Effector memory CD8-positive, alpha-beta T cell (primary cell): ENCODE data around the gene SRD5A1.
"Not testable (repeated sequence)": the region's sequence is repeated elsewhere in the genome, so short reads cannot be mapped to it uniquely, and the experiment has no call there.

Experiments used
- ATAC-seq: fragments of 150-1000 bp; cut with Tn5 transposase; replicated peaks from 2 replicates; pipeline ENCODE4 v1.10.0; 2021; ENCODE audit warnings: mild to moderate bottlenecking, moderate library complexity
- DNase-seq, 3 experiments: peaks; one replicate each; pipeline ENCODE4 v3.0.0; 2021
- H3K27ac Mint-ChIP-seq, 2 donors: one replicate each; pipeline ENCODE4 v1.8.0; 2022; ENCODE audit warnings: mild to moderate bottlenecking in 2 of 2, mixed read lengths in 2 of 2, moderate library complexity in 2 of 2
- H3K27me3 Mint-ChIP-seq, 2 donors: one replicate each; pipeline ENCODE4 v1.8.0; 2022; ENCODE audit warnings: mixed read lengths in 2 of 2
- H3K36me3 Mint-ChIP-seq: one replicate; pipeline ENCODE4 v1.8.0; 2022; ENCODE audit warnings: mild to moderate bottlenecking, moderate library complexity, mixed read lengths; ENCODE audit not compliant: insufficient read depth
- H3K4me1 Mint-ChIP-seq, 2 donors: one replicate each; pipeline ENCODE4 v1.8.0; 2022; ENCODE audit warnings: low read depth in 2 of 2, mixed read lengths in 2 of 2
- H3K4me3 Mint-ChIP-seq, 2 donors: one replicate each; pipeline ENCODE4 v1.8.0; 2022; ENCODE audit warnings: mild to moderate bottlenecking in 2 of 2, mixed read lengths in 2 of 2, moderate library complexity in 2 of 2
- H3K9me3 Mint-ChIP-seq, 2 donors: one replicate each; pipeline ENCODE4 v1.8.0; 2022; ENCODE audit warnings: mixed read lengths in 2 of 2

The SRD5A1 gene

DNA sequence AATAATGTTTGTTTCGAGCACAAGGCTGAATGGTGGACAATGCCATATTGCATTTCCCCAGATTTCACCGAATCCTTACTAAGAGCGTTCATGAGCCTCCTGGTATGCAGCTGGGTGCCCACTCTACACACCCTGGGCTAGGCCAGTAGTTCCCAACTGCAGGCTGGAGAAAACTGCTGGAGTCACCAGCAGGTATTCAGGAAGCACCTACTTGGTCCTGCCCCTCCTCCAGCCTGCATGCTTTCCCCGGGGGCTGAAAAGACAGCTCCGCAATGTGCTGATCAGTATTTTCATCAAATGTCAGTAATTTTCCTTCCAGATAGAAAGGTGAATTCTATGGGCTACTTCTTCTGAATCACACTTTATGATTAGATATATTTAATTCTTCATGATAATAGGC, 34.4 kb downstream of the SRD5A1 start:
- Mint-ChIP-seq H3K9me3 (no peaks in the 10 kb centered on the region), H3K27ac (no peak overlapping the region), H3K4me3 (no peak overlapping the region), H3K27me3 (no peaks in the 10 kb centered on the region), H3K36me3 (peaks cover 2% of the 10 kb centered on the region), H3K4me1 (no peaks in the 10 kb centered on the region)
- DNase-seq = no peak
- no peak for ATAC-seq

DNA sequence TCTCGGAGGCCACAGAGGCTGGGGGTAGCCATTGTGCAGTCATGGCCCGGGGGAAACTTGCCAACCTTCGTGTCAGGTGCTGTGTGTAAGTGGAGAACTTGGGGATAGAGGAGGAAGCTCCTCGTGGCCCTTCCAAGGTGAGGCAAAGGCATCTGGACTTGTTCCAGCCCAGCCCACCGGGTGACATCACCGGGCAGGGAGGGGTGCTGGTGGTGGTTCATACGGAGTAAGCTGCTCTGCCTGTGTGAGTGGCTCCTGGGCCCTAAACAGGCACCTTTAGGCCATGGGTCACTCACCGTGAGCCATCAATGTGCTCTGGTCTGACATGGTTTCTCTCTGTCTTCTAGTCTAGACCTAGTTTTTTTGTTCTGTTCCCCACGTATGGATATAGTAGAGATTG, 35.5 kb downstream of the SRD5A1 start:
- not testable (repeated sequence) for DNase-seq, H3K4me3 Mint-ChIP-seq, H3K27ac Mint-ChIP-seq, ATAC-seq, H3K4me1 Mint-ChIP-seq, H3K36me3 Mint-ChIP-seq, H3K27me3 Mint-ChIP-seq, H3K9me3 Mint-ChIP-seq

DNA sequence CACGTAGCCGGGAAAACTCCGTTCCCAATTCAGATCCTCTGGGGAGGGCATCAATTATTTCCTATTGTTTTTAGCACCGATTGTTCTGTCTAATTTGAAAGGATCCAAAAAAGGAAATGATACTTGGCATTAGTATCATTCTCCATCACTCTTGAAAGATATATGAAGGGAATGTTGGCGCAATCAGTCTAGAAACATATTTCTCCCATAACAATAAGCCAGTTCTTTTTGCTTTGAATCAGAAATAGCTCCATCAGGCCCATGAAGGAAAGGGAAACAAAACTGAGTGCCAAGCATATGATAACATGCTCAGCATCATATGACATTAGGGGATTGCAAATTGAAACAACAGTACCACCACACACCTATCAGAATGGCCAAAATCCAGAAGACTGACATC, 39.8 kb downstream of the SRD5A1 start:
- Mint-ChIP-seq H3K9me3 (no peaks in the 10 kb centered on the region), H3K4me1 (no peaks in the 10 kb centered on the region), H3K27ac (no peak overlapping the region), H3K36me3 (no peaks in the 10 kb centered on the region), H3K4me3 (no peak overlapping the region), H3K27me3 (no peaks in the 10 kb centered on the region)
- ATAC-seq (no peak), DNase-seq (no peak)

DNA sequence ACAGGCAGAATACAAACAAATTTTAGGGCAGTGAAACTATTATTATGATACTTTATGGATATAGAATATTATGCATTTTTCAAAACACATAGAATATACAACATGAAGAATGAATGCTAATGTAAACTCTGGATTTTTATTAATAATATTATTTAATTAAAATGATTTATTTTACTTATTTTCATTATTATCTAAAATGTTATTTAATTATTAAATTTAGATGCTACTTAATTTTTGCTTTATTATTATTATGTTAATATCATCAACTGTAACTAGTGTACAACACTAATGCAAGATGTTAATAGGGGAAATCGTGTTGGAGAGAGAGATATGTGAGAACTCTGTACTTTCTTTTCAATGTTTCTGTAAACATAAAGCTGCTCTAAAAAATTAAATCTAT, 40.7 kb downstream of the SRD5A1 start:
- H3K9me3 Mint-ChIP-seq = no peaks in the 10 kb centered on the region
- no peak overlapping the region for H3K4me3 Mint-ChIP-seq
- no peaks in the 10 kb centered on the region for H3K4me1 Mint-ChIP-seq
- H3K27me3 Mint-ChIP-seq = no peaks in the 10 kb centered on the region
- ATAC-seq = no peak
- no peaks in the 10 kb centered on the region for H3K36me3 Mint-ChIP-seq
- H3K27ac Mint-ChIP-seq = no peak overlapping the region
- DNase-seq = no peak

DNA sequence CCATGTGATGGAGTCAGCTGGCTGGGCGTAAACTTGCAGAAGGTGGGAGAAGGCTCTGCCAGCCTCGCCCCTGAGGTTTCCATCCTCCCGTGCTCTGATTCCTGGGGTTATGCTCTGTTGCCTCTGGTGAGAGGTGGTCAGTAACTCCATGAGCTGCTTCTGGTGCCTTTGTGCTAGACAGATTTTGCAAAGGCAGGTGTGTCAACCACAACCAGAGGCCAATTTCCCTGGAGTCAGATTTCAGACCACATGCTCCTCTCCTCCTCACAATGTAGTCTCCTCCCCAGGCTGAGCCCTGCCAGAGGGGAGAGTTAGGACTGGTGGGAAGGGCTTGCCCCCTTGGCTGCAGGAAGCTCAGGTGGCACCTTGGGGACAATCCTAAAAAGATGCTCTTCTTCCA, 41.2 kb downstream of the SRD5A1 start:
- Mint-ChIP-seq H3K4me3 (no peak overlapping the region), H3K9me3 (no peaks in the 10 kb centered on the region), H3K36me3 (no peaks in the 10 kb centered on the region), H3K4me1 (no peaks in the 10 kb centered on the region), H3K27me3 (no peaks in the 10 kb centered on the region), H3K27ac (no peak overlapping the region)
- DNase-seq (no peak), ATAC-seq (no peak)

- Mint-ChIP-seq H3K4me3 (no peak overlapping the region), H3K9me3 (no peaks in the 10 kb centered on the region), H3K4me1 (no peaks in the 10 kb centered on the region), H3K27me3 (no peaks in the 10 kb centered on the region), H3K27ac (no peak overlapping the region), H3K36me3 (no peaks in the 10 kb centered on the region)
- ATAC-seq (no peak), DNase-seq (no peak)
These were observed 41.6 kb downstream of the SRD5A1 start for GRCh38 chr5:6674886-6675285.

GRCh38 chr5:6675784-6676491, 42.7 kb downstream of the SRD5A1 start:
- no peak for DNase-seq
- ATAC-seq = no peak
- Mint-ChIP-seq H3K27ac (no peak overlapping the region), H3K9me3 (no peaks in the 10 kb centered on the region), H3K36me3 (no peaks in the 10 kb centered on the region), H3K27me3 (no peaks in the 10 kb centered on the region), H3K4me3 (no peak overlapping the region), H3K4me1 (no peaks in the 10 kb centered on the region)

DNA sequence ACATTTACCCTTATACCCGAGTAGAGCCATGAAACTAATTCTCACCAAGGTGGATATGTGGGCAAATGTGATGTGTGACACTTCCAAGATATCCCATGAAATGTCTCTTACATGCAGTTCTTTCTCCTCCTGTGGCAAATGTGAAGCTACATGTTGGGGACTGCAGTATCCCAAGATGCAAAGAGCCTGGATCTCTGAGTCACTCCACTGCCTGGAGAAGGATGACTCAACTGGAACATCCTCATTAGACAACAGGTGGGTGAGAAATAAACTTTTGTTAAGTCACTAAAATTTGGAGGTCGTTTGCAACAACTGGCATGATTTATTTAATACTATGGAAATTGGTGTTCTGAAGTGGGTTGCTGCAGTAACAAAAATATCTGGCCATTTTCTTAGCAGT, 43.5 kb downstream of the SRD5A1 start:
- Mint-ChIP-seq H3K27ac (no peak overlapping the region), H3K36me3 (no peaks in the 10 kb centered on the region), H3K4me3 (no peak overlapping the region), H3K27me3 (peaks cover 4 to 7% of the 10 kb centered on the region in 2 donors), H3K4me1 (no peaks in the 10 kb centered on the region), H3K9me3 (no peaks in the 10 kb centered on the region)
- no peak for DNase-seq
- ATAC-seq = no peak

GRCh38 chr5:6678385-6678784, 45.1 kb downstream of the SRD5A1 start:
- Mint-ChIP-seq H3K27me3 (peaks cover 7 to 14% of the 10 kb centered on the region in 2 donors), H3K4me3 (no peak overlapping the region)

DNA sequence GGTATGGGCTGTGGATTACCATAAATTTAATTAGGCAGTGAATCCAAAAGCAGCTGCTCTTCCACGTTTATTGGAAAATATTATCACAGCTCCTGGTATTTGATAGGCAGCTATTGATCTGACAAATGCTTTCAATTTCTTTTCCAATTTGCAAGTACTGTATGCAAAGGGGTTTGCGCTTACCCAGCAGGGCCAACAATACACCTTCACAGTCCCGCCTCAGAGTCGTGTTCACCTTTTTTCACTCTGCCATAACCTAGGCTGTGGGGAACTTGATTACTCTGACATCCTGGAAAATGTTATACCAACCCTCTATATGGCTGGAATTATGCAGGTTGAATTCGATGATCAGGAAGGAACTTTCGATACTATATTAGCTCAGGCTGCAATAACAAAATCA, 47.7 kb downstream of the SRD5A1 start:
- Mint-ChIP-seq H3K36me3 (no peaks in the 10 kb centered on the region), H3K4me1 (no peaks in the 10 kb centered on the region), H3K27ac (no peak overlapping the region), H3K4me3 (no peak overlapping the region), H3K9me3 (no peaks in the 10 kb centered on the region), H3K27me3 (peaks cover 22 to 30% of the 10 kb centered on the region in 2 donors)
- ATAC-seq (no peak), DNase-seq (no peak)

More at GRCh38 chr5:6678385-6678784, 45.1 kb downstream of the SRD5A1 start:
- Mint-ChIP-seq H3K4me1 (no peaks in the 10 kb centered on the region), H3K27ac (no peak overlapping the region), H3K36me3 (no peaks in the 10 kb centered on the region), H3K9me3 (no peaks in the 10 kb centered on the region)
- ATAC-seq (no peak), DNase-seq (no peak)

DNA sequence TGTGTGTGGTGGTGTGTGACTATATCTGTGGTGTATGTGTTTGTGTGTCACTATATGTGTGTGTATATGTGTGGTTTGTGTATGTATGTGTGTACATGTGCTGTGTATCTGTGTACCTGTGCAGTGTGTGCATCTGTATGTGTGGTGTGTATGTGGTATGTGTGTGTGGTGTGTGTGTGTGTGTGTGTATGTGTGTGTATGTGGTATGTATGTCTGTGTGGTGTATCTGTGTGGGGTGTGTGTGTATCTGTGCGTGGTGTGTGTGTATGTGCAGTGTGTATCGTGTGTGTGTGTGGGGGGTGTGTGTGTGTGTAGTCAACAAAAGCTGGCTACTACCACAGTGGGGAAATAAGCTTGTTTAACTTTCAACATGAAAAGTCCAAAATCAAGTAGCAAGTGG, 48.4 kb downstream of the SRD5A1 start:
- Mint-ChIP-seq H3K36me3 (no peaks in the 10 kb centered on the region), H3K27me3 (peaks cover 29 to 37% of the 10 kb centered on the region in 2 donors), H3K27ac (no peak overlapping the region), H3K4me1 (peaks cover 0 to 3% of the 10 kb centered on the region in 2 donors), H3K9me3 (no peaks in the 10 kb centered on the region), H3K4me3 (no peak overlapping the region)
- no peak for ATAC-seq
- DNase-seq = no peak

- H3K9me3 Mint-ChIP-seq = no peaks in the 10 kb centered on the region
- peaks cover 32 to 43% of the 10 kb centered on the region in 2 donors for H3K27me3 Mint-ChIP-seq
- H3K36me3 Mint-ChIP-seq = no peaks in the 10 kb centered on the region
- DNase-seq (no peak), ATAC-seq (no peak)
- no peak overlapping the region for H3K27ac Mint-ChIP-seq
- H3K4me3 Mint-ChIP-seq = no peak overlapping the region
- H3K4me1 Mint-ChIP-seq = peaks cover 0 to 5% of the 10 kb centered on the region in 2 donors
These were observed 49.0 kb downstream of the SRD5A1 start for GRCh38 chr5:6682239-6682638.

- no peaks in the 10 kb centered on the region for H3K9me3 Mint-ChIP-seq
- no peaks in the 10 kb centered on the region for H3K36me3 Mint-ChIP-seq
- H3K4me1 Mint-ChIP-seq = peaks cover 3 to 5% of the 10 kb centered on the region in 2 donors
- no peak overlapping the region for H3K27ac Mint-ChIP-seq
- H3K4me3 Mint-ChIP-seq = no peak overlapping the region
- no peak for ATAC-seq
- no peak for DNase-seq
- peaks cover 42 to 53% of the 10 kb centered on the region in 2 donors for H3K27me3 Mint-ChIP-seq
These were observed 50.0 kb downstream of the SRD5A1 start for GRCh38 chr5:6683241-6683640.

- H3K4me3 Mint-ChIP-seq = no peak overlapping the region
- ATAC-seq = no peak
- no peaks in the 10 kb centered on the region for H3K36me3 Mint-ChIP-seq
- peaks cover 3 to 5% of the 10 kb centered on the region in 2 donors for H3K4me1 Mint-ChIP-seq
- H3K27ac Mint-ChIP-seq = no peak overlapping the region
- H3K27me3 Mint-ChIP-seq = peaks cover 43 to 54% of the 10 kb centered on the region in 2 donors
- DNase-seq = no peak
- no peaks in the 10 kb centered on the region for H3K9me3 Mint-ChIP-seq
These were observed 50.8 kb downstream of the SRD5A1 start for GRCh38 chr5:6684075-6684474.
